ENCODE data around the gene ADGRE3. TPM values are rescaled to one million over a fixed set of nuclear protein-coding genes. Genes with fewer than 3 reads are reported as not detected.
A peak's percentile ranks its signal among the peaks of the same experiment; 100 is the strongest.

Gene ADGRE3
- total RNA-seq, 1 donor from 2014 or later, result 17.3 TPM

- Histone ChIP-seq H3K9me3 (no peaks in the 10 kb centered on the region), H3K4me3 (no peak overlapping the region), H3K27ac (no peak overlapping the region), H3K36me3 (no peaks in the 10 kb centered on the region), H3K4me1 (no peaks in the 10 kb centered on the region), H3K27me3 (peaks cover 6% of the 10 kb centered on the region)
- DNase-seq, result no peak
- intact Hi-C loops (cut with DNase I), result no loop called here
- no peak for ATAC-seq
- TF ChIP-seq CTCF (IDR thresholded peaks at IDR 0.05), result no peak
Observed at GRCh38 chr19:14669940-14670339, 4.7 kb downstream of the ADGRE3 start.

- no peaks in the 10 kb centered on the region for H3K4me1 ChIP-seq
- no peaks in the 10 kb centered on the region for H3K36me3 ChIP-seq
- peak; percentile 87 for ATAC-seq
- intact Hi-C loops (cut with DNase I), result no loop called here
- no peak for DNase-seq
- TF ChIP-seq CTCF (IDR thresholded peaks at IDR 0.05), result no peak
- no peak overlapping the region for H3K27ac ChIP-seq
- no peak overlapping the region for H3K4me3 ChIP-seq
- no peaks in the 10 kb centered on the region for H3K9me3 ChIP-seq
- peaks cover 2% of the 10 kb centered on the region for H3K27me3 ChIP-seq
Observed at GRCh38 chr19:14661372-14661924, 13.2 kb downstream of the ADGRE3 start.

- intact Hi-C loops (cut with DNase I), result no loop called here
- no peak for ATAC-seq
Observed at GRCh38 chr19:14659874-14660489, 14.7 kb downstream of the ADGRE3 start.

GRCh38 chr19:14655726-14656125 is 18.9 kb downstream of the ADGRE3 start:
- Histone ChIP-seq H3K4me1 (no peaks in the 10 kb centered on the region), H3K27me3 (no peaks in the 10 kb centered on the region), H3K9me3 (no peaks in the 10 kb centered on the region), H3K27ac (no peak overlapping the region), H3K4me3 (no peak overlapping the region), H3K36me3 (no peaks in the 10 kb centered on the region)
- no peak for DNase-seq
- no peak for ATAC-seq
- intact Hi-C loops (cut with DNase I), result no loop called here
- no peak for TF ChIP-seq CTCF (IDR thresholded peaks at IDR 0.05)

More at GRCh38 chr19:14659874-14660489, 14.7 kb downstream of the ADGRE3 start:
- Histone ChIP-seq H3K4me1 (no peaks in the 10 kb centered on the region), H3K36me3 (no peaks in the 10 kb centered on the region), H3K27ac (no peak overlapping the region), H3K9me3 (no peaks in the 10 kb centered on the region), H3K27me3 (no peaks in the 10 kb centered on the region), H3K4me3 (no peak overlapping the region)
- TF ChIP-seq CTCF (IDR thresholded peaks at IDR 0.05), result no peak
- DNase-seq, result no peak

- intact Hi-C loops (cut with DNase I), result no loop called here
- Histone ChIP-seq H3K36me3 (no peaks in the 10 kb centered on the region), H3K27ac (no peak overlapping the region), H3K9me3 (no peaks in the 10 kb centered on the region), H3K27me3 (no peaks in the 10 kb centered on the region), H3K4me3 (no peak overlapping the region), H3K4me1 (no peaks in the 10 kb centered on the region)
- no peak for ATAC-seq
- no peak for DNase-seq
- no peak for TF ChIP-seq CTCF (IDR thresholded peaks at IDR 0.05)
Observed at GRCh38 chr19:14654786-14655560, 19.7 kb downstream of the ADGRE3 start.

Data from upper lobe of right lung (tissue), 1 donor.